ENCODE measurements around the gene APOF.
"Not testable (repeated sequence)": the region's sequence is repeated elsewhere in the genome, so short reads cannot be mapped to it uniquely, and the experiment has no call there.

Gene APOF

GRCh38 chr12:56326126-56326525, 36.5 kb downstream of the APOF start:
- no peak overlapping the region for H3K4me3 ChIP-seq (ENCODE audit: low read length)
- TF ChIP-seq, protein P1, sequence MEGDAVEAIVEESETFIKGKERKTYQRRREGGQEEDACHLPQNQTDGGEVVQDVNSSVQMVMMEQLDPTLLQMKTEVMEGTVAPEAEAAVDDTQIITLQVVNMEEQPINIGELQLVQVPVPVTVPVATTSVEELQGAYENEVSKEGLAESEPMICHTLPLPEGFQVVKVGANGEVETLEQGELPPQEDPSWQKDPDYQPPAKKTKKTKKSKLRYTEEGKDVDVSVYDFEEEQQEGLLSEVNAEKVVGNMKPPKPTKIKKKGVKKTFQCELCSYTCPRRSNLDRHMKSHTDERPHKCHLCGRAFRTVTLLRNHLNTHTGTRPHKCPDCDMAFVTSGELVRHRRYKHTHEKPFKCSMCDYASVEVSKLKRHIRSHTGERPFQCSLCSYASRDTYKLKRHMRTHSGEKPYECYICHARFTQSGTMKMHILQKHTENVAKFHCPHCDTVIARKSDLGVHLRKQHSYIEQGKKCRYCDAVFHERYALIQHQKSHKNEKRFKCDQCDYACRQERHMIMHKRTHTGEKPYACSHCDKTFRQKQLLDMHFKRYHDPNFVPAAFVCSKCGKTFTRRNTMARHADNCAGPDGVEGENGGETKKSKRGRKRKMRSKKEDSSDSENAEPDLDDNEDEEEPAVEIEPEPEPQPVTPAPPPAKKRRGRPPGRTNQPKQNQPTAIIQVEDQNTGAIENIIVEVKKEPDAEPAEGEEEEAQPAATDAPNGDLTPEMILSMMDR (IDR thresholded peaks at IDR 0.05; ENCODE audit: insufficient read depth, low read depth, low read length, missing control alignments), result no peak
- DNase-seq (ENCODE audit: low read depth), result no peak

DNA sequence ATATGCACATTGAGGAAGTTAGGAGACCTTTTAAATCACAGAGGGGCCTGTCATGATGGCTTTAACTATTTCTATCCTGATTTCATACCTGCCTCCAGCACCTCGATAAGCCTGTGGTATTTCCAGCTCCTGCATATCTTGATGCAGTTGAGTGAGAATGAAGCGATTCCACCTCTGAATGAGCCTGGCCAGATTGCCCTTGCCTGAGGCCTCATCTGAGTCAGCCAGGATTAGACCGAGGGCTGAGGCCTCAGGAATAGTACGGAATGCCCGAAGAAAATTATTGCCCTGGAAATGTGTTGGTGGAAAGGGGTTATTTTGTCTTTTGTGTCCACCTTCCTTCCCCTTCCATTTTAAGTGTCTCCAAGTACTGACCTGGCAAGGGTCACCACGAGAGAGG, 38.5 kb downstream of the APOF start:
- no peak for DNase-seq (ENCODE audit: low read depth)
- no peak overlapping the region for H3K4me3 ChIP-seq (ENCODE audit: low read length)
- TF ChIP-seq, protein P1 (IDR thresholded peaks at IDR 0.05; ENCODE audit: insufficient read depth, low read depth, low read length, missing control alignments), result no peak

DNA sequence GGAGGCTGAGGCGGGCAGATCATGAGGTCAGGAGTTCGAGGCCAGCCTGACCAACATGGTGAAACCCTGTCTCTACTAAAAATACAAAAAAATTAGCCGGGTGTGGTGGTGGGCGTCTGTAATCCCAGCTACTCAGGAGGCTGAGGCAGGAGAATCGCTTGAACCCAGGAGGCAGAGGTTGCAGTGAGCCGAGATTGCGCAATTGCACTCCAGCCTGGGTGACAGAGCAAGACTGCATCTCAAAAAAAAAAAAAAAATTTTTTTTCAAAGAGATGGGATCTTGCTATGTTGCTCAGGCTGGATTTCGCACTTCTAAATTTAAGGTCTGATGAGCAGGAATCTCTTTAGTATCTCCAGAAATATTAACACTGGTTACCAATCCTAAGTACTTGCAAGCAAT, 41.0 kb downstream of the APOF start:
- DNase-seq (ENCODE audit: low read depth); H3K4me3 ChIP-seq (ENCODE audit: low read length): not testable (repeated sequence)

DNA sequence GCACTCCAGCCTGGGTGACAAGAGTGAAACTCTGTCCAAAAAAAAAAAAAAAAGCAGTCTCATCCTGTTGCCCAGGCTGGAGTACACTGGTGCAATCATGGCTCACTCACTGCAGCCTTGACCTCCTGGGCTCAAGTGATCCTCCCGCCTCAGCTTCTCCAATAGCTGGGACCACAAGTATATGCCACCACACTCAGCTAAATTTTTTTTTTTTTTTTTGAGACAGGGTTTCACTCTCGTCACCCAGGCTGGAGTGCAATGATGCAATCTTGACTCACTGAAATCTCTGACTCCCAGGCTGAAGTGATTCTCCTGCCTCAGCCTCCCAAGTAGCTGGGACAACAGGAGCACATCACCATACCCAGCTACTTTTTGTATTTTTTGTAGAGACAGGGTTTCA, 41.6 kb downstream of the APOF start:
- H3K4me3 ChIP-seq (ENCODE audit: low read length), result no peak overlapping the region
- TF ChIP-seq, protein P1 (IDR thresholded peaks at IDR 0.05; ENCODE audit: insufficient read depth, low read depth, low read length, missing control alignments), result no peak
- DNase-seq (ENCODE audit: low read depth), result peak; percentile 49

DNA sequence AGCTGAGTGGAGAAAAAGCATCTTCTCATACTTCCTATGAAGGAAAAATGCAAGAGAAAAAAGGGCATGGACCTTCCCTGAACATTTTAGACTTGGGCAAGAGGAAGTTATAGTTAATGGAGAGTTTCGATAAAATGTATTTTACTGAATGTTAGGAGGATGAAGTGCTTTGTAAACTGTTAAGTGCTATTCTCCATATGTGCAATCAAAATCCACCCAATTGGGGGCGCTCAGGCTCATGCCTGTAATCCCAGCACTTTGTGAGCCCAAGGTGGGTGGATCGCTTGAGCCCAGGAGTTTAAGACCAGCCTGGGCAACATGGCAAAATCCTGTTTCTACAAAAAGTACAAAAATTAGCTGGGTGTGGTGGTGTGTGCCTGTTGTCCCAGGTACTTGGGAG, 45.0 kb downstream of the APOF start:
- TF ChIP-seq, protein P1 (IDR thresholded peaks at IDR 0.05; ENCODE audit: insufficient read depth, low read depth, low read length, missing control alignments), result no peak
- no peak for DNase-seq (ENCODE audit: low read depth)
- H3K4me3 ChIP-seq (ENCODE audit: low read length), result no peak overlapping the region

DNA sequence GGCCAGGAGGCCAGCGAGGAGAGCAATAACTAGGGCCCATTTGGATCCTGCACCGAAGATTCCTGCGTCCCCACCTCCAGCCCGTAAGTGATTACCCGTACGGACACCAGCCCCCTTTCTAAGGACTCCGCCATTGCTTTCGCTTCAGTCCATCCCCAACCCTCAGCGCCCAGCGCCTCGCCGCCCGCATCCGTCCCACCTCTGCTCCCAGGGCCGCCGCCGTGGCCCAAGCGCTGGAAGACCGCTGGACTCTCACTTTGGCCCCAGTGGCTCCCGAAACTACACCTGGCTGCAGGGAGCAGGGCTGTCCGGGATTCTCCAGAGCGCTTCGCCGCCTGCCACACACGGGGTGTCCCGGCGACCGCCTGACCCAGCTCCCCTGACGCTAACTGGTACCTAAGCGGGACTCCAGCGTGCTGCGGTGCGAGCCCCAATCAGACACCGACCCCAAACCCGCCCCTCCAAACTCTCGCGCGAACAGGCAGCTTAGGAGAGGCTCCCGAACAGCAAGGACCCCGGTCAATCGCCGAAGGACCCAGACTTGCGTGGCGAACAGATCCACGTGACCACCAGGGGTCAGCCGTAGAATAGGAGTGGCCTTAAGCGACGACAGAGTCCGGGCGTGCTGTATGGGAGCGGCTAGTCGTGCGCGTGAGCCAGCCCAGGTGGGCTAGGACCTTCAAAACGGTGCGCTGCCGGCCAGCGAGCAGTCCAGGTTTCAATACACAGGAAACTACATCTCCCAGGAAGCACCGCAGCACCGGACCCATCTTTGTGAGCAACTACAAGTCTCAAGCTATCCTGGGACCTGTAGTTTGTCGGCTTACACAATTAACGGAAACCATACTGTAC, 46.8 kb downstream of the APOF start, which contains the start of gene CNPY2:
Gene CNPY2, minus strand, starts transcription at position 367 of the 852 bp plus-strand sequence. CDS start 771 bp downstream, outside the sequence.
- H3K4me3 ChIP-seq (ENCODE audit: low read length), result peak within 1 kb of the TSS; percentile 94
- peak; percentile 98 for DNase-seq (ENCODE audit: low read depth)
- TF ChIP-seq, protein P1 (IDR thresholded peaks at IDR 0.05; ENCODE audit: insufficient read depth, low read depth, low read length, missing control alignments), result no peak

GRCh38 chr12:56315249-56315621, 47.4 kb downstream of the APOF start:
- DNase-seq (ENCODE audit: low read depth), result peak; percentile 22
- peak overlapping the region; percentile 94 for H3K4me3 ChIP-seq (ENCODE audit: low read length)
- TF ChIP-seq, protein P1 (IDR thresholded peaks at IDR 0.05; ENCODE audit: insufficient read depth, low read depth, low read length, missing control alignments), result no peak

Data from epithelial cell of esophagus (primary cell).